ENCODE measurements around the gene CFAP45. TPM values are rescaled to one million over a fixed set of nuclear protein-coding genes. Genes with fewer than 3 reads are reported as not detected.

The CFAP45 gene
- total and polyA plus RNA-seq, 2 experiments from 2014 or later: 0.36 TPM; not detected in 1

DNA sequence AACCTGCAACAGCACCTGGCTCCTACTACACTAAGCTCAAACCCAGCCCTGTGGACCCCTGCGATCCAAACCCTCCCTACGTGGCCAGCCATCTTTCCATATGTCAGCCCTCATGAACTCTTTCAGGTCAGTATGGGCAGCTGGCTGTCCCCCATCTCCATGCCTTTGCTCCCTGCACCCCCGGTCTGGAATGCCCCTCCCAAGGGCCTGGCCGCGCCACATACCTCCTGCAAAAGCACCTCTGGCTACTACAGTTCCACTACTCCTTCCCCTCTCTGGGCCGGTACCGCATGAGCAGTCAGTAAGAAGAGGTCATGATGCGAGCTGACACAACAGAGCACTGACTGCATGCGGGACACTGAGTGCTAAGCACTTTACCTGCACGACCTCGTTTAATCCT lies 35.3 kb upstream of the CFAP45 start:
- Histone ChIP-seq H3K27ac (ENCODE audit: low read depth) (no peak overlapping the region), H3K36me3 (ENCODE audit: insufficient read depth) (0 out of 2 replicates have a peak, but pooled peaks cover 12% of the 10 kb centered on the region), H3K4me2 (no peak overlapping the region), H2AFZ (no peak overlapping the region), H3K79me2 (replicated peaks; ENCODE audit: insufficient read depth) (no peaks in the 10 kb centered on the region), H3K4me3 (no peak overlapping the region), H3F3A (replicated peaks; ENCODE audit: low read depth) (no peaks in the 10 kb centered on the region; the same call in 1 of the 2 replicates), H3K9me2 (ENCODE audit: insufficient read depth) (no peaks in the 10 kb centered on the region), H4K20me1 (replicated peaks; ENCODE audit: insufficient read depth) (peaks cover 4% of the 10 kb centered on the region; the same call in 1 of the 2 replicates), H3K4me1 (ENCODE audit: insufficient read depth) (peaks cover 19% of the 10 kb centered on the region), H3K27me3 (ENCODE audit: insufficient read depth) (no peaks in the 10 kb centered on the region)
- DNase-seq (ENCODE audit: low spot score) (no peak), ATAC-seq (no peak)
- Mint-ChIP-seq H3K9me3 (no peaks in the 10 kb centered on the region; the same call in 2 of the 3 replicates), H3K36me3 (ENCODE audit: low read depth) (peaks cover 41% of the 10 kb centered on the region), H3K4me3 (no peak overlapping the region), H3K4me1 (peaks cover 24% of the 10 kb centered on the region), H3K27me3 (ENCODE audit: insufficient read depth, low read depth, poor library complexity) (peaks cover 15% of the 10 kb centered on the region), H3K27ac (no peak overlapping the region)
- TF ChIP-seq EZH2phosphoT487 (IDR thresholded peaks at IDR 0.05; ENCODE audit: unreplicated experiment) (no peak), JUNB (IDR thresholded peaks at IDR 0.05; ENCODE audit: unreplicated experiment) (no peak), EZH2 (IDR thresholded peaks at IDR 0.05; ENCODE audit: low read depth, unreplicated experiment) (no peak), POLR2AphosphoS5 (IDR thresholded peaks at IDR 0.05; ENCODE audit: low read depth) (no peak), NANOG (IDR thresholded peaks at IDR 0.05; ENCODE audit: borderline replicate concordance) (no peak)
- TF ChIP-seq, protein P1, sequence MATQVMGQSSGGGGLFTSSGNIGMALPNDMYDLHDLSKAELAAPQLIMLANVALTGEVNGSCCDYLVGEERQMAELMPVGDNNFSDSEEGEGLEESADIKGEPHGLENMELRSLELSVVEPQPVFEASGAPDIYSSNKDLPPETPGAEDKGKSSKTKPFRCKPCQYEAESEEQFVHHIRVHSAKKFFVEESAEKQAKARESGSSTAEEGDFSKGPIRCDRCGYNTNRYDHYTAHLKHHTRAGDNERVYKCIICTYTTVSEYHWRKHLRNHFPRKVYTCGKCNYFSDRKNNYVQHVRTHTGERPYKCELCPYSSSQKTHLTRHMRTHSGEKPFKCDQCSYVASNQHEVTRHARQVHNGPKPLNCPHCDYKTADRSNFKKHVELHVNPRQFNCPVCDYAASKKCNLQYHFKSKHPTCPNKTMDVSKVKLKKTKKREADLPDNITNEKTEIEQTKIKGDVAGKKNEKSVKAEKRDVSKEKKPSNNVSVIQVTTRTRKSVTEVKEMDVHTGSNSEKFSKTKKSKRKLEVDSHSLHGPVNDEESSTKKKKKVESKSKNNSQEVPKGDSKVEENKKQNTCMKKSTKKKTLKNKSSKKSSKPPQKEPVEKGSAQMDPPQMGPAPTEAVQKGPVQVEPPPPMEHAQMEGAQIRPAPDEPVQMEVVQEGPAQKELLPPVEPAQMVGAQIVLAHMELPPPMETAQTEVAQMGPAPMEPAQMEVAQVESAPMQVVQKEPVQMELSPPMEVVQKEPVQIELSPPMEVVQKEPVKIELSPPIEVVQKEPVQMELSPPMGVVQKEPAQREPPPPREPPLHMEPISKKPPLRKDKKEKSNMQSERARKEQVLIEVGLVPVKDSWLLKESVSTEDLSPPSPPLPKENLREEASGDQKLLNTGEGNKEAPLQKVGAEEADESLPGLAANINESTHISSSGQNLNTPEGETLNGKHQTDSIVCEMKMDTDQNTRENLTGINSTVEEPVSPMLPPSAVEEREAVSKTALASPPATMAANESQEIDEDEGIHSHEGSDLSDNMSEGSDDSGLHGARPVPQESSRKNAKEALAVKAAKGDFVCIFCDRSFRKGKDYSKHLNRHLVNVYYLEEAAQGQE (IDR thresholded peaks at IDR 0.05; ENCODE audit: unreplicated experiment): no peak

DNA sequence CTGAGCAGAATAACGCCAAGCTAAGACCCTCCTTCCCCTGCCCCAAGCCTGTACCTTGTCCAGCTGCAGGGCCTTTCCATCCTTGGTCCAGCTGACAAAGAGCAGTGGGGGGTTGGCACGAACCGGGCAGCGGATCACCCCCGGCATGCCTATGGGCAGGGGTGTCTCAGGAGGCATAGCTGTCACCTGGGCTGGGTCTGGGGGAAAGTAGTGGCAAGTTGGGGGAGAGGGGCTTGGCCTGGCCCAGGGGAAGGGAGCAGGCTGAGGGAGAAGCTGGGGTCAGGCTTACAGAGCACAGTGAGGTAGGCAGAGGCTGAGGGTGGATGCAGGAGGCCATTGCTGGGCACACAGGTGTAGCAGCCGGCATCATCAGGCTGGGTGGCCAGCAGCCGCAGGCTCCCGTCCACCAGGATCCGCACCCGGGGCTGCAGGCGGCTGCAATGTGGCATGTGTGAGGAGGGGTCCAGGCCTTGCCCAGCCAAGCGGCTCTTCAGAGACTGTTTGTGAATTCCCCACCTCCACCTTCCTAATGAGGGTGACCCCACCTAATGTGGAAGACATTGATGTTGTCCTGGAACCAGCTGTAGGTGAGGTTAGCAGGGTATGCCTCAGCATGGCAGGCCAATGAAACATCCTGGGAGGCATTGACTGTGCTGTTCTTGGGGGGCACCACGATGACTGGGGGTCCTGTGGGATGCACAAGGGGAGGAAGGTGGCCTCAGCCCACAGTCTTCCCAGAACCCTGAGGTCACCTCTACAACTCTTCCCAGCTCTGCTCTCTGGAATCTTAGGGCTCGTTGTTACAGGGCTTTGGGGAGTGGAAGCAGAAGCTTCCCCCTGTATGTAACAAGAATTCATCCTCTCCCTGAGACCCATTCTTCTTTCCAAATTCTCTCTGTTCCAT lies 34.4 kb upstream of the CFAP45 start:
- Histone ChIP-seq H3K9me2 (ENCODE audit: insufficient read depth) (no peaks in the 10 kb centered on the region), H3K27ac (ENCODE audit: low read depth) (no peak overlapping the region), H3K4me1 (ENCODE audit: insufficient read depth) (peaks cover 19% of the 10 kb centered on the region), H3F3A (replicated peaks; ENCODE audit: low read depth) (no peaks in the 10 kb centered on the region; the same call in 1 of the 2 replicates), H3K79me2 (replicated peaks; ENCODE audit: insufficient read depth) (no peaks in the 10 kb centered on the region), H3K4me3 (no peak overlapping the region), H2AFZ (no peak overlapping the region), H3K4me2 (no peak overlapping the region), H4K20me1 (replicated peaks; ENCODE audit: insufficient read depth) (no peaks in the 10 kb centered on the region; the same call in 1 of the 2 replicates), H3K36me3 (ENCODE audit: insufficient read depth) (0 out of 2 replicates have a peak, but pooled peaks cover 12% of the 10 kb centered on the region), H3K27me3 (ENCODE audit: insufficient read depth) (no peaks in the 10 kb centered on the region)
- H3K4me3 Mint-ChIP-seq: no peak overlapping the region
- H3K4me1 Mint-ChIP-seq: peaks cover 24% of the 10 kb centered on the region
- DNase-seq (ENCODE audit: low spot score) (no peak), ATAC-seq (no peak)
- H3K27ac Mint-ChIP-seq: no peak overlapping the region
- H3K36me3 Mint-ChIP-seq (ENCODE audit: low read depth): peaks cover 38% of the 10 kb centered on the region
- no peaks in the 10 kb centered on the region; the same call in 2 of the 3 replicates for H3K9me3 Mint-ChIP-seq
- H3K27me3 Mint-ChIP-seq (ENCODE audit: insufficient read depth, low read depth, poor library complexity): peaks cover 13% of the 10 kb centered on the region
- no peak for TF ChIP-seq ZNF331 (CRISPR knock-in tag; IDR thresholded peaks at IDR 0.05; ENCODE audit: low read depth)
- TF ChIP-seq, protein P2, sequence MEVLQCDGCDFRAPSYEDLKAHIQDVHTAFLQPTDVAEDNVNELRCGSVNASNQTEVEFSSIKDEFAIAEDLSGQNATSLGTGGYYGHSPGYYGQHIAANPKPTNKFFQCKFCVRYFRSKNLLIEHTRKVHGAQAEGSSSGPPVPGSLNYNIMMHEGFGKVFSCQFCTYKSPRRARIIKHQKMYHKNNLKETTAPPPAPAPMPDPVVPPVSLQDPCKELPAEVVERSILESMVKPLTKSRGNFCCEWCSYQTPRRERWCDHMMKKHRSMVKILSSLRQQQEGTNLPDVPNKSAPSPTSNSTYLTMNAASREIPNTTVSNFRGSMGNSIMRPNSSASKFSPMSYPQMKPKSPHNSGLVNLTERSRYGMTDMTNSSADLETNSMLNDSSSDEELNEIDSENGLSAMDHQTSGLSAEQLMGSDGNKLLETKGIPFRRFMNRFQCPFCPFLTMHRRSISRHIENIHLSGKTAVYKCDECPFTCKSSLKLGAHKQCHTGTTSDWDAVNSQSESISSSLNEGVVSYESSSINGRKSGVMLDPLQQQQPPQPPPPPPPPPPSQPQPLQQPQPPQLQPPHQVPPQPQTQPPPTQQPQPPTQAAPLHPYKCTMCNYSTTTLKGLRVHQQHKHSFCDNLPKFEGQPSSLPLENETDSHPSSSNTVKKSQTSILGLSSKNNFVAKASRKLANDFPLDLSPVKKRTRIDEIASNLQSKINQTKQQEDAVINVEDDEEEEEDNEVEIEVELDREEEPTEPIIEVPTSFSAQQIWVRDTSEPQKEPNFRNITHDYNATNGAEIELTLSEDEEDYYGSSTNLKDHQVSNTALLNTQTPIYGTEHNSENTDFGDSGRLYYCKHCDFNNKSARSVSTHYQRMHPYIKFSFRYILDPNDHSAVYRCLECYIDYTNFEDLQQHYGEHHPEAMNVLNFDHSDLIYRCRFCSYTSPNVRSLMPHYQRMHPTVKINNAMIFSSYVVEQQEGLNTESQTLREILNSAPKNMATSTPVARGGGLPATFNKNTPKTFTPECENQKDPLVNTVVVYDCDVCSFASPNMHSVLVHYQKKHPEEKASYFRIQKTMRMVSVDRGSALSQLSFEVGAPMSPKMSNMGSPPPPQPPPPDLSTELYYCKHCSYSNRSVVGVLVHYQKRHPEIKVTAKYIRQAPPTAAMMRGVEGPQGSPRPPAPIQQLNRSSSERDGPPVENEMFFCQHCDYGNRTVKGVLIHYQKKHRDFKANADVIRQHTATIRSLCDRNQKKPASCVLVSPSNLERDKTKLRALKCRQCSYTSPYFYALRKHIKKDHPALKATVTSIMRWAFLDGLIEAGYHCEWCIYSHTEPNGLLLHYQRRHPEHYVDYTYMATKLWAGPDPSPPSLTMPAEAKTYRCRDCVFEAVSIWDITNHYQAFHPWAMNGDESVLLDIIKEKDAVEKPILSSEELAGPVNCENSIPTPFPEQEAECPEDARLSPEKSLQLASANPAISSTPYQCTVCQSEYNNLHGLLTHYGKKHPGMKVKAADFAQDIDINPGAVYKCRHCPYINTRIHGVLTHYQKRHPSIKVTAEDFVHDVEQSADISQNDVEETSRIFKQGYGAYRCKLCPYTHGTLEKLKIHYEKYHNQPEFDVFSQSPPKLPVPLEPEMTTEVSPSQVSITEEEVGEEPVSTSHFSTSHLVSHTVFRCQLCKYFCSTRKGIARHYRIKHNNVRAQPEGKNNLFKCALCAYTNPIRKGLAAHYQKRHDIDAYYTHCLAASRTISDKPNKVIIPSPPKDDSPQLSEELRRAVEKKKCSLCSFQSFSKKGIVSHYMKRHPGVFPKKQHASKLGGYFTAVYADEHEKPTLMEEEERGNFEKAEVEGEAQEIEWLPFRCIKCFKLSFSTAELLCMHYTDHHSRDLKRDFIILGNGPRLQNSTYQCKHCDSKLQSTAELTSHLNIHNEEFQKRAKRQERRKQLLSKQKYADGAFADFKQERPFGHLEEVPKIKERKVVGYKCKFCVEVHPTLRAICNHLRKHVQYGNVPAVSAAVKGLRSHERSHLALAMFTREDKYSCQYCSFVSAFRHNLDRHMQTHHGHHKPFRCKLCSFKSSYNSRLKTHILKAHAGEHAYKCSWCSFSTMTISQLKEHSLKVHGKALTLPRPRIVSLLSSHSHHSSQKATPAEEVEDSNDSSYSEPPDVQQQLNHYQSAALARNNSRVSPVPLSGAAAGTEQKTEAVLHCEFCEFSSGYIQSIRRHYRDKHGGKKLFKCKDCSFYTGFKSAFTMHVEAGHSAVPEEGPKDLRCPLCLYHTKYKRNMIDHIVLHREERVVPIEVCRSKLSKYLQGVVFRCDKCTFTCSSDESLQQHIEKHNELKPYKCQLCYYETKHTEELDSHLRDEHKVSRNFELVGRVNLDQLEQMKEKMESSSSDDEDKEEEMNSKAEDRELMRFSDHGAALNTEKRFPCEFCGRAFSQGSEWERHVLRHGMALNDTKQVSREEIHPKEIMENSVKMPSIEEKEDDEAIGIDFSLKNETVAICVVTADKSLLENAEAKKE (CRISPR knock-in tag; IDR thresholded peaks at IDR 0.05): no peak
- no peak for TF ChIP-seq STAT1 (IDR thresholded peaks at IDR 0.05; ENCODE audit: unreplicated experiment)

All from GM23338 (cell line).